ENCODE data around the gene JADE1. TPM values are rescaled to one million over a fixed set of nuclear protein-coding genes. Genes with fewer than 3 reads are reported as not detected.

Gene JADE1
- total RNA-seq, 1 experiment from 2014 or later, result 39.3 TPM

- Histone ChIP-seq H3K36me3 (ENCODE audit: insufficient read depth, low read length, poor library complexity, severe bottlenecking) (peaks cover 2% of the 10 kb centered on the region), H3K4me3 (ENCODE audit: low read depth, low read length, poor library complexity, severe bottlenecking) (no peak overlapping the region), H3K27ac (ENCODE audit: low read depth, low read length, poor library complexity, severe bottlenecking) (no peak overlapping the region), H3K9me3 (ENCODE audit: low read depth, low read length, poor library complexity, severe bottlenecking) (no peaks in the 10 kb centered on the region), H3K4me1 (ENCODE audit: insufficient read depth, low read length, poor library complexity, severe bottlenecking) (peaks cover 29% of the 10 kb centered on the region), H3K27me3 (replicated peaks; ENCODE audit: insufficient read depth, low read depth, low read length, poor library complexity) (no peaks in the 10 kb centered on the region)
- CTCF ChIA-PET, result no interaction called here
- TF ChIP-seq EZH2 (IDR thresholded peaks at IDR 0.05; ENCODE audit: borderline replicate concordance, low read depth, low read length, poor library complexity, severe bottlenecking) (no peak), CTCF (conservative IDR thresholded peaks at IDR 0.05; ENCODE audit: low read depth, low read length) (no peak)
- BruUV-seq (replicated peaks), result no TSS peak
- POLR2A ChIA-PET (ENCODE audit: low non-redundant PET), result no interaction called here
- intact Hi-C loops (cut with micrococcal nuclease; ENCODE audit: unreplicated experiment), result no loop called here
- DNase-seq (ENCODE audit: low spot score), result peak; percentile 41
Measured at GRCh38 chr4:128831531-128832242, 22.2 kb downstream of the JADE1 start.

GRCh38 chr4:128832243-128832625 lies 22.7 kb downstream of the JADE1 start:
- ChIA-PET POLR2A (ENCODE audit: low non-redundant PET) (no interaction called here), CTCF (no interaction called here)
- Histone ChIP-seq H3K4me3 (ENCODE audit: low read depth, low read length, poor library complexity, severe bottlenecking) (no peak overlapping the region), H3K27ac (ENCODE audit: low read depth, low read length, poor library complexity, severe bottlenecking) (no peak overlapping the region), H3K9me3 (ENCODE audit: low read depth, low read length, poor library complexity, severe bottlenecking) (no peaks in the 10 kb centered on the region), H3K36me3 (ENCODE audit: insufficient read depth, low read length, poor library complexity, severe bottlenecking) (peaks cover 8% of the 10 kb centered on the region), H3K27me3 (replicated peaks; ENCODE audit: insufficient read depth, low read depth, low read length, poor library complexity) (no peaks in the 10 kb centered on the region), H3K4me1 (ENCODE audit: insufficient read depth, low read length, poor library complexity, severe bottlenecking) (peaks cover 25% of the 10 kb centered on the region)
- intact Hi-C loops (cut with micrococcal nuclease; ENCODE audit: unreplicated experiment), result no loop called here
- BruUV-seq (replicated peaks), result no TSS peak
- no peak for DNase-seq (ENCODE audit: low spot score)
- TF ChIP-seq EZH2 (IDR thresholded peaks at IDR 0.05; ENCODE audit: borderline replicate concordance, low read depth, low read length, poor library complexity, severe bottlenecking) (no peak), CTCF (conservative IDR thresholded peaks at IDR 0.05; ENCODE audit: low read depth, low read length) (no peak)

- Histone ChIP-seq H3K36me3 (ENCODE audit: insufficient read depth, low read length, poor library complexity, severe bottlenecking) (peaks cover 9% of the 10 kb centered on the region), H3K27ac (ENCODE audit: low read depth, low read length, poor library complexity, severe bottlenecking) (no peak overlapping the region), H3K4me3 (ENCODE audit: low read depth, low read length, poor library complexity, severe bottlenecking) (no peak overlapping the region), H3K9me3 (ENCODE audit: low read depth, low read length, poor library complexity, severe bottlenecking) (no peaks in the 10 kb centered on the region), H3K27me3 (replicated peaks; ENCODE audit: insufficient read depth, low read depth, low read length, poor library complexity) (no peaks in the 10 kb centered on the region), H3K4me1 (ENCODE audit: insufficient read depth, low read length, poor library complexity, severe bottlenecking) (peaks cover 24% of the 10 kb centered on the region)
- no TSS peak for BruUV-seq (replicated peaks)
- ChIA-PET POLR2A (ENCODE audit: low non-redundant PET) (no interaction called here), CTCF (no interaction called here)
- intact Hi-C loops (cut with micrococcal nuclease; ENCODE audit: unreplicated experiment), result no loop called here
- DNase-seq (ENCODE audit: low spot score), result no peak
- TF ChIP-seq CTCF (conservative IDR thresholded peaks at IDR 0.05; ENCODE audit: low read depth, low read length) (no peak), EZH2 (IDR thresholded peaks at IDR 0.05; ENCODE audit: borderline replicate concordance, low read depth, low read length, poor library complexity, severe bottlenecking) (no peak)
Measured at GRCh38 chr4:128835498-128836222, 26.2 kb downstream of the JADE1 start.

All from A673 (cell line).